ENCODE measurements around the gene FAP. TPM values are rescaled to one million over a fixed set of nuclear protein-coding genes. Genes with fewer than 3 reads are reported as not detected.

FAP gene, protein sequence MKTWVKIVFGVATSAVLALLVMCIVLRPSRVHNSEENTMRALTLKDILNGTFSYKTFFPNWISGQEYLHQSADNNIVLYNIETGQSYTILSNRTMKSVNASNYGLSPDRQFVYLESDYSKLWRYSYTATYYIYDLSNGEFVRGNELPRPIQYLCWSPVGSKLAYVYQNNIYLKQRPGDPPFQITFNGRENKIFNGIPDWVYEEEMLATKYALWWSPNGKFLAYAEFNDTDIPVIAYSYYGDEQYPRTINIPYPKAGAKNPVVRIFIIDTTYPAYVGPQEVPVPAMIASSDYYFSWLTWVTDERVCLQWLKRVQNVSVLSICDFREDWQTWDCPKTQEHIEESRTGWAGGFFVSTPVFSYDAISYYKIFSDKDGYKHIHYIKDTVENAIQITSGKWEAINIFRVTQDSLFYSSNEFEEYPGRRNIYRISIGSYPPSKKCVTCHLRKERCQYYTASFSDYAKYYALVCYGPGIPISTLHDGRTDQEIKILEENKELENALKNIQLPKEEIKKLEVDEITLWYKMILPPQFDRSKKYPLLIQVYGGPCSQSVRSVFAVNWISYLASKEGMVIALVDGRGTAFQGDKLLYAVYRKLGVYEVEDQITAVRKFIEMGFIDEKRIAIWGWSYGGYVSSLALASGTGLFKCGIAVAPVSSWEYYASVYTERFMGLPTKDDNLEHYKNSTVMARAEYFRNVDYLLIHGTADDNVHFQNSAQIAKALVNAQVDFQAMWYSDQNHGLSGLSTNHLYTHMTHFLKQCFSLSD
- total RNA-seq = not detected

DNA sequence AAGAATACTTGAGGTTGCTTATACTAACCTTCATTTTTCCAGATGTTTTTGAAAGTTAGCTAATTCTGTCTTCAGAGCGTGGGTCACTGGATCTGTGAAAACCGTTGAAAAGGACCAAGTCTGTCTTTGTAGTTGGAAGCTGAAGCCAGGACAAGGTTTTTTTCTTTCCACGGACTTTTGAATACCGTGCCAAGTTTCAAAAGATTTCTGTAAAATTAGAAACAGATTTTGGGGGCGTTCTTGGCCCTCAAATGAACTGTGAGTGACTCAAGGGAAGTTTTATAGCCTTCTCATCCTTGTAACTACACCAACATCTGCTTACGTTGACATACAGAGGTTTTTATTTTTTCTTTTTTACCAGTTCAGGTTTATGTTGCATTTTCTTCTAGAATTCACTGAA, at the start of gene FAP:
Gene FAP (minus strand): TSS at position 152 of the 400 bp plus-strand sequence. CDS start 118 bp downstream, at position 34.
- Mint-ChIP-seq H3K27ac (no peak within 1 kb of the TSS), H3K4me3 (no peak within 1 kb of the TSS), H3K36me3 (no peaks in the 10 kb centered on the region), H3K9me3 (no peaks in the 10 kb centered on the region), H3K4me1 (no peaks in the 10 kb centered on the region), H3K27me3 (peaks cover 38% of the 10 kb centered on the region)
- DNase-seq = no peak

GRCh38 chr2:162291748-162292147, 48.5 kb upstream of the FAP start:
- H3K36me3 Mint-ChIP-seq = peaks cover 5% of the 10 kb centered on the region
- H3K9me3 Mint-ChIP-seq = no peaks in the 10 kb centered on the region
- H3K4me1 Mint-ChIP-seq = no peaks in the 10 kb centered on the region
- no peak overlapping the region for H3K27ac Mint-ChIP-seq
- no peaks in the 10 kb centered on the region for H3K27me3 Mint-ChIP-seq
- no peak for DNase-seq
- H3K4me3 Mint-ChIP-seq = no peak overlapping the region

- H3K27ac Mint-ChIP-seq = no peak overlapping the region
Observed at GRCh38 chr2:162282765-162283425, 39.6 kb upstream of the FAP start.

DNA sequence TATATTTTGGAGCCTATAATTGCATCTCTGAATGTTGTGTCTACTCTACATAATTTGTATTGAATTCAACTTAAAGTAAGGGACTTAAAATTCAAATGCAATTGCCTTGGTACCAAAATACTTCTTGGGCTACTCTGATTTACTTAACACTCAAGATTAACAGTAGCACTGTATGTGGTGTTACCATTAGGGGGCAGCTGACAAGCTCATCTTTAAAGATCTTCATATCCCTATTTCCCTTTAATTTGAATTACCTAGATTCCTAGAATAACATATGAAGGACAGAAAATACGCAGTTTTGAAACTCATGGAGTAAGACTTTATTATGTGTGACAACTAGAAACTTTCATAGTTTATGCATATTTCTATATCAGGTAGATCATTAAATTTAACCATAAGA, 37.4 kb upstream of the FAP start:
- DNase-seq = no peak
- peaks cover 15% of the 10 kb centered on the region for H3K36me3 Mint-ChIP-seq
- H3K4me1 Mint-ChIP-seq = no peaks in the 10 kb centered on the region
- no peaks in the 10 kb centered on the region for H3K27me3 Mint-ChIP-seq
- no peak overlapping the region for H3K27ac Mint-ChIP-seq
- no peaks in the 10 kb centered on the region for H3K9me3 Mint-ChIP-seq
- no peak overlapping the region for H3K4me3 Mint-ChIP-seq

More at GRCh38 chr2:162282765-162283425, 39.6 kb upstream of the FAP start:
- no peaks in the 10 kb centered on the region for H3K27me3 Mint-ChIP-seq
- H3K4me1 Mint-ChIP-seq = no peaks in the 10 kb centered on the region
- no peak overlapping the region for H3K4me3 Mint-ChIP-seq
- H3K36me3 Mint-ChIP-seq = peaks cover 10% of the 10 kb centered on the region
- DNase-seq = no peak
- no peaks in the 10 kb centered on the region for H3K9me3 Mint-ChIP-seq

DNA sequence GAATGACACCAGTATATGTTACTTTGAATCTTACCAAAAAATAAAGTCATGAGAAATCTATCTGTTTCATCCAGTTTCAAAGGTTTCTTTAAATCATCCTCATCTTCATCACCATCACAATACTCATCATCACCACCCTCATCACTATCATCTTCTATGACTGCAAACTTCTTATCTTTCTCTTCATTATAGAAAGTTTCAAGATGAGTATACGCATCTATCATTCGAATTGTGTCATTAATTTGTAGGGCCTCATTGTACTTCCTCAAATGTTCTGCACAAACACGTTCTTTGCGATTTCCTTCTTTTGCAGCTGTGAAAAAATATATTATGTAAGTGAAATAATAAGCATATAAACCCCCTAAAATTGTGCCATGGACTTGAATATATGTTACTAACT, 34.1 kb upstream of the FAP start:
- Mint-ChIP-seq H3K4me3 (no peak overlapping the region), H3K27me3 (no peaks in the 10 kb centered on the region), H3K9me3 (no peaks in the 10 kb centered on the region), H3K36me3 (peaks cover 20% of the 10 kb centered on the region), H3K27ac (no peak overlapping the region), H3K4me1 (no peaks in the 10 kb centered on the region)
- DNase-seq = no peak

DNA sequence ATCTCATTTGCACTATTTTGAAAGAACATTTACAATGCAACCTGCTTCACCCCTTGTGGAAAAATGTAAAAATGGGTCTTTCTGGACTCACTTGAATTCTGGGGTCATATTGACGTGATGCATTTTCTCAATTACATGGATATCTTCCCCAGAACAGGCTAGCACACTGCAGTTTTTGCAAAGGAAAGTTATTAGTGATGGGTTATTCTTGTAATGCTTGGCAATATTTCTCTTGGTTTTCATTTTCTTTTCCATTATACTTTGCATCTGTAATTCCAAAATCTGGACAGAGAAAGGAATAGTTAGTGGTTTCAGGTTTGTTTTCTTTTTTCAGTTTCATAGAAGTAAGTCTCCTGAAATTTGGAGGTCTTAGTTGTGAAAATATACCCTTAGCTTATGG, 24.8 kb upstream of the FAP start:
- Mint-ChIP-seq H3K27ac (no peak overlapping the region), H3K4me1 (no peaks in the 10 kb centered on the region), H3K9me3 (no peaks in the 10 kb centered on the region), H3K4me3 (no peak overlapping the region), H3K36me3 (peaks cover 22% of the 10 kb centered on the region), H3K27me3 (no peaks in the 10 kb centered on the region)
- no peak for DNase-seq

GRCh38 chr2:162267496-162267895, 24.3 kb upstream of the FAP start:
- no peak overlapping the region for H3K27ac Mint-ChIP-seq
- H3K4me1 Mint-ChIP-seq = no peaks in the 10 kb centered on the region
- no peaks in the 10 kb centered on the region for H3K9me3 Mint-ChIP-seq
- no peak for DNase-seq
- peaks cover 21% of the 10 kb centered on the region for H3K36me3 Mint-ChIP-seq
- H3K4me3 Mint-ChIP-seq = no peak overlapping the region
- H3K27me3 Mint-ChIP-seq = no peaks in the 10 kb centered on the region

- H3K27ac Mint-ChIP-seq = no peak overlapping the region
- peaks cover 12% of the 10 kb centered on the region for H3K36me3 Mint-ChIP-seq
Observed at GRCh38 chr2:162266460-162266760, 23.2 kb upstream of the FAP start.

GRCh38 chr2:162265666-162266459, 22.6 kb upstream of the FAP start:
- Mint-ChIP-seq H3K4me1 (peaks cover 11% of the 10 kb centered on the region), H3K27me3 (no peaks in the 10 kb centered on the region), H3K4me3 (no peak overlapping the region), H3K36me3 (peaks cover 12% of the 10 kb centered on the region), H3K9me3 (no peaks in the 10 kb centered on the region), H3K27ac (no peak overlapping the region)
- no peak for DNase-seq

More at GRCh38 chr2:162266460-162266760, 23.2 kb upstream of the FAP start:
- Mint-ChIP-seq H3K27me3 (no peaks in the 10 kb centered on the region), H3K4me1 (peaks cover 6% of the 10 kb centered on the region), H3K4me3 (no peak overlapping the region), H3K9me3 (no peaks in the 10 kb centered on the region)
- DNase-seq = no peak

GRCh38 chr2:162261032-162261945, 18.0 kb upstream of the FAP start:
- no peak for DNase-seq
- Mint-ChIP-seq H3K4me1 (peaks cover 11% of the 10 kb centered on the region), H3K9me3 (no peaks in the 10 kb centered on the region), H3K27me3 (no peaks in the 10 kb centered on the region), H3K36me3 (peaks cover 3% of the 10 kb centered on the region), H3K4me3 (no peak overlapping the region), H3K27ac (no peak overlapping the region)

DNA sequence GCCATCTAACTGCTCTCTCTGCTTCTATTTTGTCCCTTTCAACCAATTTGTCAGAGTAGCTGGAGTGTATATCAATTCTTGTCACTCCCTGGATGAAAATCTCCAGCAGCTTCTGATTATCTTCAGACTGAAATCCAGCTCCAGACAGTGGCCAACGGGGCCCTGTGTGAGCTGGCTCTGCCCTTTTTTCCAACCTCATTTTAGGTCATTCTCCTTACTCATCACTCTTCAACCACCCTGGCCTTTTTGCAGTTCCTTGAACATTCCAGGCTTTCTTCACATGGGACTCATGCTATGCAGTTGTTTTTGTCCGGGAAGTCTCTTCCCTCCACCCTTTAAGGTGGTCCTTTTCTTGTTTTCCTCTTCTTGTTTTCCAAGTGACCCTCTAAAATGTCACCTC, 15.4 kb upstream of the FAP start:
- Mint-ChIP-seq H3K4me1 (peaks cover 11% of the 10 kb centered on the region), H3K36me3 (no peaks in the 10 kb centered on the region), H3K27me3 (no peaks in the 10 kb centered on the region), H3K9me3 (no peaks in the 10 kb centered on the region), H3K4me3 (no peak overlapping the region), H3K27ac (no peak overlapping the region)
- DNase-seq = no peak

DNA sequence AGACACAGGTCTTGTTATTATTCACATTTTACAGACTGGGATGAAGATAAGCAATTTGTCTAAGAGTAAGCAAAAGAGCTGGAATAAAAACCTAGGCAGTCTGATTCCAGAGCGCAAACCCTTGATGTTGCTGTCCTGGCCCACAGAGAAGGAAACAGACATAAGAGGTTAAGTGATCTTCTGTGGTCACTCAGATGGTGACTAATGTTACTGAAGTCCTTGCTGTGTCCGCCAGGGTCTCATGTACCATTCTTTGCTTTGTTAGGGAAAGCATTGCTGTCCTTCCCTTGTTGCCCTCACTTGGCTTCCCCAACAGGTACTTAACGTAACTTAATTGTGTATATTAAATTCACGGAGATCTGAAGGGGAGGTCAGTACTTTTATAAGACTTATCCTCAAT, 14.9 kb upstream of the FAP start:
- H3K9me3 Mint-ChIP-seq = no peaks in the 10 kb centered on the region
- no peak overlapping the region for H3K27ac Mint-ChIP-seq
- no peak overlapping the region for H3K4me3 Mint-ChIP-seq
- H3K4me1 Mint-ChIP-seq = peaks cover 11% of the 10 kb centered on the region
- H3K27me3 Mint-ChIP-seq = no peaks in the 10 kb centered on the region
- H3K36me3 Mint-ChIP-seq = no peaks in the 10 kb centered on the region
- no peak for DNase-seq

DNA sequence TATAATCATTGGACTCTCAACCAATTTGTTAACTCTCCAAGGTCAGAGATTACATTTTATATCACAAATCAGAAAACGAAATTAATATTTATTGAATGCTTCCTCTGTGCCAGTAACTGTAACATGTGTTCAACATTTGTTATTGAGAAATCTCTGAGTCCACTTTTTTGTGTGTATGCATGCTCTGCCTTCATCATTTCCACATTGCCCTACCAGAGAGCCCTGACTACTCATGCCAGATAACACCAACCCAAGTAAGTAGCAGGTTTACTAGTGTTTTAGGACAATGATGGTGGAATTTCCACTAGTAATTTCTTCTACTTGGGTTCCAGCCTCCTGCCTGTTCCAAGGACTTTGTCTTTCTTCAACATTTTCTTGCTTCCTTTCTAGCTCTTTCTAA, 14.2 kb upstream of the FAP start:
- Mint-ChIP-seq H3K4me3 (no peak overlapping the region), H3K4me1 (peaks cover 11% of the 10 kb centered on the region), H3K27me3 (no peaks in the 10 kb centered on the region), H3K9me3 (no peaks in the 10 kb centered on the region), H3K27ac (no peak overlapping the region), H3K36me3 (no peaks in the 10 kb centered on the region)
- no peak for DNase-seq

- no peaks in the 10 kb centered on the region for H3K36me3 Mint-ChIP-seq
Observed at GRCh38 chr2:162256591-162256991, 13.3 kb upstream of the FAP start.

More at GRCh38 chr2:162256591-162256991, 13.3 kb upstream of the FAP start:
- no peak for DNase-seq
- H3K9me3 Mint-ChIP-seq = no peaks in the 10 kb centered on the region
- no peak overlapping the region for H3K4me3 Mint-ChIP-seq
- H3K4me1 Mint-ChIP-seq = peaks cover 7% of the 10 kb centered on the region
- H3K27me3 Mint-ChIP-seq = peaks cover 5% of the 10 kb centered on the region
- no peak overlapping the region for H3K27ac Mint-ChIP-seq
